Fibroblast of lung (primary cell): ENCODE results near the gene INO80E. TPM values are rescaled to one million over a fixed set of nuclear protein-coding genes. Genes with fewer than 3 reads are reported as not detected.
A peak's percentile ranks its signal among the peaks of the same experiment; 100 is the strongest.

ENCODE experiments used
- DNase-seq, 2 donors: peaks; one replicate each; pipeline versions ENCODE4 v3.0.0 to v3.0.0-alpha.2; 2010; ENCODE audit warnings: low read depth in 2 of 2
- H2AFZ ChIP-seq: 2 replicates; pipeline ENCODE4 v1.5.1; 2012; ENCODE audit warnings: low read length, control low read depth, inconsistent platforms
- H3K27ac ChIP-seq: 2 replicates; pipeline ENCODE4 v1.5.1; 2011; ENCODE audit warnings: low read length, control low read depth; ENCODE audit not compliant: insufficient read depth
- H3K27me3 ChIP-seq: 2 replicates; pipeline ENCODE4 v1.5.1; 2011; ENCODE audit warnings: mild to moderate bottlenecking, low read length; ENCODE audit not compliant: control insufficient read depth, insufficient read depth
- H3K36me3 ChIP-seq: 2 replicates; pipeline ENCODE4 v1.5.1; 2011; ENCODE audit warnings: low read length; ENCODE audit not compliant: control insufficient read depth, insufficient read depth
- H3K4me1 ChIP-seq: 2 replicates; pipeline ENCODE4 v1.5.1; 2011; ENCODE audit warnings: low read length; ENCODE audit not compliant: control insufficient read depth, insufficient read depth; ENCODE audit errors: extremely low read depth
- H3K4me2 ChIP-seq: 2 replicates; pipeline ENCODE4 v1.5.1; 2011; ENCODE audit warnings: low read length, control low read depth; ENCODE audit not compliant: insufficient read depth; ENCODE audit errors: extremely low read depth
- H3K4me3 ChIP-seq, 4 experiments: fragments of 200-600 bp in 1 of 4; sonication (generic) in 1 of 4; replicated peaks in 1 of 4; 2 replicates each; pipeline ENCODE4 v1.5.1; 2011 to 2016; ENCODE audit warnings: low read length in 4 of 4, low read depth in 3 of 4, mild to moderate bottlenecking in 3 of 4, control low read depth in 2 of 4, inconsistent platforms in 1 of 4, mixed read lengths in 1 of 4; ENCODE audit not compliant: insufficient read depth in 1 of 4; ENCODE audit errors: control extremely low read depth in 1 of 4
- H3K79me2 ChIP-seq: 2 replicates; pipeline ENCODE4 v1.5.1; 2012; ENCODE audit warnings: mild to moderate bottlenecking, low read length, inconsistent platforms; ENCODE audit not compliant: control insufficient read depth, insufficient read depth
- H3K9ac ChIP-seq: 2 replicates; pipeline ENCODE4 v1.5.1; 2011; ENCODE audit warnings: mild to moderate bottlenecking, low read length, control low read depth; ENCODE audit not compliant: insufficient read depth
- H3K9me3 ChIP-seq: 2 replicates; pipeline ENCODE4 v1.5.1; 2012; ENCODE audit warnings: low read depth, low read length; ENCODE audit not compliant: control insufficient read depth, insufficient read depth
- H4K20me1 ChIP-seq: 2 replicates; pipeline ENCODE4 v1.5.1; 2011; ENCODE audit warnings: low read length; ENCODE audit not compliant: control insufficient read depth, insufficient read depth; ENCODE audit errors: extremely low read depth
- EZH2 ChIP-seq: IDR thresholded peaks from 2 replicates; pipeline ENCODE4 v1.5.1; 2012; ENCODE audit warnings: low read length, control low read depth, mild to moderate bottlenecking; ENCODE audit errors: missing control alignments
- polyA plus RNA-seq, 2 donors: library from polyadenylated mRNA; depleted of rRNA in 1 of 2; stranded (reverse) in 1 of 2; unstranded in 1 of 2; fragments of >200 nt; gene quantifications; 2 replicates each; pipeline ENCODE4 v1.2.1, GENCODE V29; 2011 to 2012; ENCODE audit warnings: missing spikeins in 1 of 2
- total RNA-seq: library from RNA; depleted of rRNA; stranded (reverse); fragments of >200 nt; gene quantifications from 2 replicates; pipeline ENCODE4 v1.2.1, GENCODE V29; 2014
- TF ChIP-seq, protein P1 (sequence below), 2 donors: IDR thresholded peaks in 1 of 2; conservative IDR thresholded peaks in 1 of 2; 1 replicate in 1 of 2; 2 replicates in 1 of 2; pipeline ENCODE4 v1.5.1; 2011 to 2012; ENCODE audit warnings: low read length in 2 of 2, control low read depth in 1 of 2, inconsistent platforms in 1 of 2, low read depth in 1 of 2, mild to moderate bottlenecking in 1 of 2

INO80E gene
- total and polyA plus RNA-seq, 2 donors (not counting 1 experiment from before 2014, with no cell fraction given) = 16.3 to 21.9 TPM

DNA sequence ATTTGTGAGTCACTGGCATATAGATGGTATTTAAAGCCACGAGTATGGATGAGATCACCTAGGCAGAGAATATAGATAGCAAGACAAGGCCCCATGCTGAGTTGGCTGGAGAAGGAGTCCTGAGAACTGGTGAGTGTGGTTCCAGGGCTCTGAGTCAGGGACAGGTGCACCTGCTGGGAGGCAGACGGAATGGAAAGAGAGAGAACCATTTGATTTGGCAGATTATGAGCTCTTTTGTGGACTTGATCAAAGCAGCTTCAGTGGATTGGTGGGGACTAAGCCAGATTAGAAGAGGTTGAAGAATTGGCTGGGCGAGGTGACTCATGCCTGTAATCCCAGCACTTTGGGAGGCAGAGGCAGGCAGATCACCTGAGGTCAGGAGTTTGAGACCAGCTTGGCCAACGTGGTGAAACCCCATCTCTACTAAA lies 22.7 kb downstream of the INO80E start:
- Histone ChIP-seq H3K27ac (no peak overlapping the region), H3K4me1 (no peaks in the 10 kb centered on the region), H2AFZ (no peak overlapping the region), H3K4me2 (no peak overlapping the region), H3K79me2 (no peaks in the 10 kb centered on the region), H3K9ac (no peak overlapping the region), H3K27me3 (no peaks in the 10 kb centered on the region), H3K9me3 (no peaks in the 10 kb centered on the region), H4K20me1 (no peaks in the 10 kb centered on the region), H3K36me3 (no peaks in the 10 kb centered on the region), H3K4me3 (no peak overlapping the region)
- no peak for TF ChIP-seq EZH2
- TF ChIP-seq, protein P1, sequence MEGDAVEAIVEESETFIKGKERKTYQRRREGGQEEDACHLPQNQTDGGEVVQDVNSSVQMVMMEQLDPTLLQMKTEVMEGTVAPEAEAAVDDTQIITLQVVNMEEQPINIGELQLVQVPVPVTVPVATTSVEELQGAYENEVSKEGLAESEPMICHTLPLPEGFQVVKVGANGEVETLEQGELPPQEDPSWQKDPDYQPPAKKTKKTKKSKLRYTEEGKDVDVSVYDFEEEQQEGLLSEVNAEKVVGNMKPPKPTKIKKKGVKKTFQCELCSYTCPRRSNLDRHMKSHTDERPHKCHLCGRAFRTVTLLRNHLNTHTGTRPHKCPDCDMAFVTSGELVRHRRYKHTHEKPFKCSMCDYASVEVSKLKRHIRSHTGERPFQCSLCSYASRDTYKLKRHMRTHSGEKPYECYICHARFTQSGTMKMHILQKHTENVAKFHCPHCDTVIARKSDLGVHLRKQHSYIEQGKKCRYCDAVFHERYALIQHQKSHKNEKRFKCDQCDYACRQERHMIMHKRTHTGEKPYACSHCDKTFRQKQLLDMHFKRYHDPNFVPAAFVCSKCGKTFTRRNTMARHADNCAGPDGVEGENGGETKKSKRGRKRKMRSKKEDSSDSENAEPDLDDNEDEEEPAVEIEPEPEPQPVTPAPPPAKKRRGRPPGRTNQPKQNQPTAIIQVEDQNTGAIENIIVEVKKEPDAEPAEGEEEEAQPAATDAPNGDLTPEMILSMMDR (conservative IDR thresholded peaks at IDR 0.05 in 1 of 2, IDR thresholded peaks at IDR 0.05 in 1 of 2; ENCODE audit: low read depth in 1 of 2, low read length in 2 of 2) = no peak
- DNase-seq = peak in 1 of 2 donors; percentile 22

DNA sequence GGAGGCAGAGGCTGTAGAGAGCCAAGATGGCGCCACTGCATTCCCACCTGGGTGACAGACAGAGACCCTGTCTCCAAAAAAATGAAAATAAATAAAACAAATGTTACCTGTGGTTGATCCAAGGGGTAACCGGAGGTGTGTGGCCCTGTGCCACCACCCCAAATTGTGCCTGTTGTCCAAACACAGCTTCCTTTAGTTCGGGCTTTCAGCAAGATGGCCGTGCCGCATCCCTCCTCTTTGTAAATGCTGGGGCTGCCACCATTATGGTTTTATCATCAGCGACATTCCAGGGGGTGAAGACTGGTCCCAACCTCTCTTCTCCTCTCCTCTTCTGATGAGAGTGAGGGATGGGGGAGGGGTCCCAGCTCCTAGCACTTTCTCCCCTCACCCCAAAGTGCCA lies 26.8 kb downstream of the INO80E start, which contains the start of gene C16orf92:
Gene C16orf92 (plus strand): TSS at position 312 of the 400 bp plus-strand sequence. CDS start 143 bp downstream, outside the sequence.
- H3K4me3 ChIP-seq = no peak within 1 kb of the TSS
- H4K20me1 ChIP-seq = no peaks in the 10 kb centered on the region
- no peak for TF ChIP-seq EZH2
- TF ChIP-seq, protein P1 (conservative IDR thresholded peaks at IDR 0.05 in 1 of 2, IDR thresholded peaks at IDR 0.05 in 1 of 2; ENCODE audit: low read depth in 1 of 2, low read length in 2 of 2) = no peak
- DNase-seq = no peak
- no peak within 1 kb of the TSS for H2AFZ ChIP-seq
- no peak within 1 kb of the TSS for H3K9ac ChIP-seq
- H3K79me2 ChIP-seq = no peaks in the 10 kb centered on the region
- H3K27me3 ChIP-seq = peaks cover 10% of the 10 kb centered on the region
- no peaks in the 10 kb centered on the region for H3K4me1 ChIP-seq
- no peak within 1 kb of the TSS for H3K4me2 ChIP-seq
- no peaks in the 10 kb centered on the region for H3K9me3 ChIP-seq
- no peaks in the 10 kb centered on the region for H3K36me3 ChIP-seq
- no peak within 1 kb of the TSS for H3K27ac ChIP-seq

DNA sequence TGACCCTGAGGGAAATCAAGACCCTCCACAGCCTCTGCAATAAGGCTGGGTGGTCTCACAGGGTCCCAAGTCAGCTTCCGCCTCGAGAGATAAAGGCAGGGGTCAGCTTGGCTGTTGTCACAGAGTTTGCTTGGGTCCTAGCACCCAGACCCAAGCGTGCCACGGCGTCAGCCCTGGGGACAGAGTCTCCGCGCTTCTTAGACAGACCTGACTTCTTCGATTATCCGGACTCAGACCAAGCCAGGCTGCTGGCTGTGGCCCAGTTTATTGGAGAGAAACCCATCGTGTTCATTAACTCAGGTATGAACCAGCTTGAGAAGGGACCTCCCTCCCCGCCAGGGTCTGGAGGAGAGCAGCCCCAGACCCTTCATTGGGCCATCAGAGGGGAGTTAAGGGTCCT lies 27.5 kb downstream of the INO80E start:
- H3K27ac ChIP-seq = no peak overlapping the region
- H3K36me3 ChIP-seq = no peaks in the 10 kb centered on the region
- H3K27me3 ChIP-seq = peaks cover 17% of the 10 kb centered on the region
- no peaks in the 10 kb centered on the region for H3K9me3 ChIP-seq
- H4K20me1 ChIP-seq = no peaks in the 10 kb centered on the region
- H3K4me1 ChIP-seq = no peaks in the 10 kb centered on the region
- TF ChIP-seq EZH2 = no peak
- TF ChIP-seq, protein P1 (conservative IDR thresholded peaks at IDR 0.05 in 1 of 2, IDR thresholded peaks at IDR 0.05 in 1 of 2; ENCODE audit: low read depth in 1 of 2, low read length in 2 of 2) = no peak
- H3K4me2 ChIP-seq = no peak overlapping the region
- no peak overlapping the region for H2AFZ ChIP-seq
- no peak for DNase-seq
- H3K4me3 ChIP-seq = no peak overlapping the region
- H3K79me2 ChIP-seq = no peaks in the 10 kb centered on the region
- H3K9ac ChIP-seq = no peak overlapping the region
